B cell (primary cell): ENCODE data around the gene RILPL2. TPM values are rescaled to one million over a fixed set of nuclear protein-coding genes. Genes with fewer than 3 reads are reported as not detected.

Source experiments
- ATAC-seq: fragments of 200-7000 bp; cut with Tn5 transposase; one replicate; pipeline ENCODE4 v1.10.0; 2021; ENCODE audit warnings: low read depth, mild to moderate bottlenecking, moderate number of reproducible peaks, moderate library complexity
- CTCF ChIA-PET: fragments of 350-600 bp; sonication (Branson Sonifier 250); formaldehyde crosslinking; loops from one replicate; lab custom pipeline; 2021; ENCODE audit warnings: antibody characterized with exemption, inconsistent platforms; lab: Charles Lee
- POLR2A ChIA-PET: fragments of 350-600 bp; sonication (Branson Sonifier 250); formaldehyde crosslinking; loops from one replicate; lab custom pipeline; 2021; ENCODE audit warnings: antibody characterized with exemption; lab: Charles Lee
- DNase-seq: peaks from one replicate; pipeline ENCODE4 v3.0.0; 2013
- H2AFZ ChIP-seq: 2 replicates; pipeline ENCODE4 v1.6.1; 2012; ENCODE audit warnings: mild to moderate bottlenecking, low read depth, low read length; ENCODE audit not compliant: insufficient read depth, poor library complexity, severe bottlenecking
- H3K27ac ChIP-seq, 2 donors: 1 replicate in 1 of 2; 2 replicates in 1 of 2; pipeline ENCODE4 v1.5.1; 2012 to 2013; ENCODE audit warnings: low read length in 2 of 2, mild to moderate bottlenecking in 2 of 2, moderate library complexity in 1 of 2
- H3K27me3 ChIP-seq, 4 experiments: fragments of 200-600 bp in 1 of 4; sonication (generic) in 1 of 4; replicated peaks in 1 of 4; 1 replicate in 2 of 4; 2 replicates in 2 of 4; pipeline versions ENCODE4 v1.6.1 to v1.7.0; 2013 to 2016; ENCODE audit warnings: low read length in 3 of 4, mild to moderate bottlenecking in 2 of 4, mixed read lengths in 1 of 4, moderate library complexity in 1 of 4; ENCODE audit not compliant: insufficient read depth in 4 of 4, control insufficient read depth in 3 of 4; ENCODE audit errors: control extremely low read depth in 1 of 4
- H3K36me3 ChIP-seq, 2 experiments: replicated peaks in 1 of 2; 1 replicate in 1 of 2; 2 replicates in 1 of 2; pipeline versions ENCODE4 v1.6.1 to v1.7.1; 2013; ENCODE audit warnings: low read length in 1 of 2; ENCODE audit not compliant: insufficient read depth in 2 of 2, control insufficient read depth in 1 of 2; ENCODE audit errors: control extremely low read depth in 1 of 2, extremely low read depth in 1 of 2
- H3K4me1 ChIP-seq, 2 donors: fragments of 200-600 bp in 1 of 2; sonication (generic) in 1 of 2; 1 replicate in 1 of 2; 2 replicates in 1 of 2; pipeline versions ENCODE4 v1.5.1 to v1.6.1; 2013 to 2017; ENCODE audit warnings: low read length in 2 of 2; ENCODE audit not compliant: control insufficient read depth in 2 of 2, insufficient read depth in 2 of 2
- H3K4me2 ChIP-seq: replicated peaks from 2 replicates; pipeline ENCODE3; 2012; ENCODE audit warnings: mild to moderate bottlenecking, low read depth, low read length; ENCODE audit not compliant: poor library complexity, severe bottlenecking
- H3K4me3 ChIP-seq, 5 experiments: fragments of 200-600 bp in 1 of 5; sonication (generic) in 1 of 5; 1 replicate in 3 of 5; 2 replicates in 2 of 5; pipeline versions ENCODE4 v1.5.1 to v1.7.0; 2011 to 2016; ENCODE audit warnings: low read length in 4 of 5, mild to moderate bottlenecking in 4 of 5, low read depth in 2 of 5, control low read depth in 1 of 5, moderate library complexity in 1 of 5; ENCODE audit not compliant: insufficient read depth in 1 of 5; ENCODE audit errors: control extremely low read depth in 1 of 5, extremely low read depth in 1 of 5
- H3K79me2 ChIP-seq: fragments of 200-600 bp; sonication (generic); one replicate; pipeline ENCODE4 v1.6.0; 2016; ENCODE audit warnings: low read length; ENCODE audit not compliant: control insufficient read depth, insufficient read depth
- H3K9ac ChIP-seq: fragments of 200-600 bp; sonication (generic); 2 replicates; pipeline ENCODE4 v1.6.1; 2017; ENCODE audit warnings: mild to moderate bottlenecking, low read length, moderate library complexity
- H3K9me3 ChIP-seq, 3 donors: one replicate each; pipeline versions ENCODE4 v1.6.1 to v1.7.1; 2013; ENCODE audit warnings: low read length in 2 of 3; ENCODE audit not compliant: control insufficient read depth in 2 of 3, insufficient read depth in 1 of 3; ENCODE audit errors: control extremely low read depth in 1 of 3
- H4K20me1 ChIP-seq: 2 replicates; pipeline ENCODE4 v1.6.0; 2012; ENCODE audit warnings: mild to moderate bottlenecking, low read length; ENCODE audit not compliant: insufficient read depth, control insufficient read depth, poor library complexity, severe bottlenecking
- H3K27ac Mint-ChIP-seq: one replicate; pipeline ENCODE4 v1.8.0; 2021; ENCODE audit warnings: mixed read lengths
- H3K27me3 Mint-ChIP-seq: one replicate; pipeline ENCODE4 v1.8.0; 2021; ENCODE audit warnings: mixed read lengths
- H3K4me1 Mint-ChIP-seq: one replicate; pipeline ENCODE4 v1.8.0; 2021; ENCODE audit warnings: mixed read lengths
- H3K4me3 Mint-ChIP-seq: one replicate; pipeline ENCODE4 v1.8.0; 2021; ENCODE audit warnings: mixed read lengths
- H3K9me3 Mint-ChIP-seq: one replicate; pipeline ENCODE4 v1.8.0; 2022; ENCODE audit warnings: mixed read lengths; ENCODE audit not compliant: insufficient read depth
- CTCF ChIP-seq: fragments of 200-600 bp; IDR thresholded peaks from one replicate; pipeline ENCODE4 v1.8.0; 2022; ENCODE audit warnings: antibody characterized with exemption, mild to moderate bottlenecking
- EZH2 ChIP-seq: IDR thresholded peaks from 2 replicates; pipeline ENCODE4 v1.6.1; 2012; ENCODE audit warnings: borderline replicate concordance, low read depth, mild to moderate bottlenecking, moderate library complexity, low read length; ENCODE audit not compliant: insufficient read depth, poor library complexity, severe bottlenecking
- WGBS: methylation state at CpG from one replicate; pipeline ENCODE4 v1.1.5; 2013; ENCODE audit warnings: missing lambda C conversion rate; ENCODE audit not compliant: insufficient coverage; 5-methylcytosine and 5-hydroxymethylcytosine counted together
- intact Hi-C: fragments of 100-400 bp; cut with micrococcal nuclease; formaldehyde crosslinking; loops from one replicate; pipeline ENCODE4 v1.10.0; 2022
- polyA plus RNA-seq: library from polyadenylated mRNA; depleted of rRNA; stranded (reverse); fragments of >200 nt; gene quantifications from 2 replicates; pipeline ENCODE4 v1.2.3, GENCODE V29; 2012
- total RNA-seq, 2 donors: library from RNA; stranded (reverse); fragments of 120-200 nt in 1 of 2; gene quantifications; 1 replicate in 1 of 2; 2 replicates in 1 of 2; pipeline versions ENCODE4 v1.2.3 to v1.2.4, GENCODE V29; 2013 to 2022

Gene RILPL2
- total and polyA plus RNA-seq, 2 donors (not counting 1 experiment from before 2014, with no cell fraction given), result 4.0 to 12.6 TPM

- no peaks in the 10 kb centered on the region for H3K9me3 ChIP-seq
- no peak for DNase-seq
- no peak for ATAC-seq
- H3K27me3 ChIP-seq, result no peaks in the 10 kb centered on the region
- Mint-ChIP-seq H3K4me1 (peaks cover 12% of the 10 kb centered on the region), H3K9me3 (no peaks in the 10 kb centered on the region), H3K27ac (no peak overlapping the region), H3K27me3 (no peaks in the 10 kb centered on the region), H3K4me3 (no peak overlapping the region)
- H3K9ac ChIP-seq, result no peak overlapping the region
- intact Hi-C loops, result no loop called here
- H3K4me2 ChIP-seq, result no peak overlapping the region
- no peak overlapping the region for H2AFZ ChIP-seq
- no peaks in the 10 kb centered on the region for H3K36me3 ChIP-seq
- no peaks in the 10 kb centered on the region for H3K79me2 ChIP-seq
- peaks cover 4 to 5% of the 10 kb centered on the region in 2 donors for H3K4me1 ChIP-seq
- no peak overlapping the region for H3K27ac ChIP-seq
- no peak overlapping the region for H3K4me3 ChIP-seq
- ChIA-PET CTCF (no interaction called here), POLR2A (no interaction called here)
- TF ChIP-seq EZH2, result no peak
- TF ChIP-seq CTCF, result no peak
- no peaks in the 10 kb centered on the region for H4K20me1 ChIP-seq
- 91% methylated on average over 14 of the region's 14 CpGs for WGBS
Measured at GRCh38 chr12:123485756-123486155, 49.3 kb upstream of the RILPL2 start.

- Histone ChIP-seq H3K79me2 (no peaks in the 10 kb centered on the region), H3K4me1 (peaks cover 4 to 9% of the 10 kb centered on the region in 2 donors), H2AFZ (no peak overlapping the region), H3K27ac (no peak overlapping the region), H3K4me2 (peak overlapping the region; percentile 27), H4K20me1 (no peaks in the 10 kb centered on the region), H3K36me3 (no peaks in the 10 kb centered on the region), H3K9ac (no peak overlapping the region), H3K27me3 (no peaks in the 10 kb centered on the region), H3K4me3 (no peak overlapping the region), H3K9me3 (no peaks in the 10 kb centered on the region)
- no peaks in the 10 kb centered on the region for H3K27me3 Mint-ChIP-seq
- no peak for TF ChIP-seq EZH2
- TF ChIP-seq CTCF, result no peak
- ATAC-seq (no peak), DNase-seq (no peak)
- no peaks in the 10 kb centered on the region for H3K9me3 Mint-ChIP-seq
- intact Hi-C loops, result no loop called here
- POLR2A ChIA-PET, result interaction anchor here (0.6 kb wide), 2 partner anchors 17 to 713 kb away, joined by 8 to 13 read pairs; no protein-coding TSS in a partner anchor
- CTCF ChIA-PET, result interaction anchor here (0.6 kb wide), 1 partner anchor 21 kb away, joined by 3 read pairs; no protein-coding TSS in a partner anchor
- 27% methylated on average over 16 of the region's 18 CpGs for WGBS
- no peak overlapping the region for H3K4me3 Mint-ChIP-seq
- H3K27ac Mint-ChIP-seq, result peak overlapping the region; percentile 4
- peaks cover 16% of the 10 kb centered on the region for H3K4me1 Mint-ChIP-seq
Measured at GRCh38 chr12:123483602-123484248, 47.2 kb upstream of the RILPL2 start.
